Nephron (organoid): ENCODE data around the gene DLD.

Source experiments
- H3K27ac Mint-ChIP-seq, 3 experiments: 2 replicates each; pipeline ENCODE4 v1.8.0; 2020; ENCODE audit warnings: mixed read lengths in 3 of 3, mild to moderate bottlenecking in 2 of 3, moderate library complexity in 1 of 3
- H3K27me3 Mint-ChIP-seq: 2 replicates; pipeline ENCODE4 v1.8.0; 2021; ENCODE audit warnings: low read depth, mild to moderate bottlenecking, moderate library complexity, mixed read lengths
- H3K36me3 Mint-ChIP-seq: 2 replicates; pipeline ENCODE4 v1.8.0; 2020; ENCODE audit warnings: low read depth, mixed read lengths
- H3K4me1 Mint-ChIP-seq: 2 replicates; pipeline ENCODE4 v1.8.0; 2020; ENCODE audit warnings: mixed read lengths
- H3K4me3 Mint-ChIP-seq, 3 experiments: 2 replicates each; pipeline ENCODE4 v1.8.0; 2020; ENCODE audit warnings: mild to moderate bottlenecking in 3 of 3, mixed read lengths in 3 of 3, moderate library complexity in 2 of 3
- H3K9me3 Mint-ChIP-seq: 2 replicates; pipeline ENCODE4 v1.8.0; 2020; ENCODE audit warnings: mixed read lengths
- CTCF ChIP-seq, 3 experiments: fragments of 200-600 bp; sonication (generic); IDR thresholded peaks; one replicate each; pipeline ENCODE4 v1.5.0; 2021; ENCODE audit warnings: antibody characterized with exemption in 3 of 3; ENCODE audit not compliant: unreplicated experiment in 3 of 3

Gene DLD

GRCh38 chr7:107943018-107943417 is 52.0 kb downstream of the DLD start:
- Mint-ChIP-seq H3K4me1 (peaks cover 65% of the 10 kb centered on the region), H3K27ac (no peak overlapping the region), H3K9me3 (no peaks in the 10 kb centered on the region), H3K27me3 (no peaks in the 10 kb centered on the region), H3K4me3 (no peak overlapping the region), H3K36me3 (peaks cover 86% of the 10 kb centered on the region)
- TF ChIP-seq CTCF (IDR thresholded peaks at IDR 0.05; ENCODE audit: unreplicated experiment in 3 of 3): no peak

- Mint-ChIP-seq H3K36me3 (peaks cover 89% of the 10 kb centered on the region), H3K27ac (peak overlapping the region in 2 of 3 experiments; percentile 20 to 65), H3K27me3 (no peaks in the 10 kb centered on the region), H3K9me3 (no peaks in the 10 kb centered on the region), H3K4me1 (peaks cover 50% of the 10 kb centered on the region), H3K4me3 (no peak overlapping the region)
- no peak for TF ChIP-seq CTCF (IDR thresholded peaks at IDR 0.05; ENCODE audit: unreplicated experiment in 3 of 3)
Measured at GRCh38 chr7:107944411-107945169, 53.6 kb downstream of the DLD start.

- no peaks in the 10 kb centered on the region for H3K9me3 Mint-ChIP-seq
- TF ChIP-seq CTCF (IDR thresholded peaks at IDR 0.05; ENCODE audit: unreplicated experiment in 3 of 3): no peak
- H3K36me3 Mint-ChIP-seq: peaks cover 89% of the 10 kb centered on the region
- H3K4me1 Mint-ChIP-seq: peaks cover 45% of the 10 kb centered on the region
- H3K4me3 Mint-ChIP-seq: no peak overlapping the region
- H3K27me3 Mint-ChIP-seq: no peaks in the 10 kb centered on the region
- H3K27ac Mint-ChIP-seq: peak overlapping the region in 2 of 3 experiments; percentile 20 to 60
Measured at GRCh38 chr7:107945332-107945731, 54.3 kb downstream of the DLD start.

GRCh38 chr7:107946451-107946850 is 55.5 kb downstream of the DLD start:
- H3K36me3 Mint-ChIP-seq: peaks cover 89% of the 10 kb centered on the region
- peaks cover 38% of the 10 kb centered on the region for H3K4me1 Mint-ChIP-seq
- H3K4me3 Mint-ChIP-seq: no peak overlapping the region
- H3K27me3 Mint-ChIP-seq: no peaks in the 10 kb centered on the region
- H3K9me3 Mint-ChIP-seq: no peaks in the 10 kb centered on the region
- no peak for TF ChIP-seq CTCF (IDR thresholded peaks at IDR 0.05; ENCODE audit: unreplicated experiment in 3 of 3)
- peak overlapping the region in 2 of 3 experiments; percentile 21 to 79 for H3K27ac Mint-ChIP-seq

- no peaks in the 10 kb centered on the region for H3K9me3 Mint-ChIP-seq
- no peak overlapping the region for H3K4me3 Mint-ChIP-seq
- H3K4me1 Mint-ChIP-seq: peaks cover 38% of the 10 kb centered on the region
- H3K36me3 Mint-ChIP-seq: peaks cover 93% of the 10 kb centered on the region
- peak overlapping the region in 2 of 3 experiments; percentile 21 to 79 for H3K27ac Mint-ChIP-seq
- no peak for TF ChIP-seq CTCF (IDR thresholded peaks at IDR 0.05; ENCODE audit: unreplicated experiment in 3 of 3)
- no peaks in the 10 kb centered on the region for H3K27me3 Mint-ChIP-seq
Measured at GRCh38 chr7:107946881-107947280, 55.9 kb downstream of the DLD start.
